Left lung (tissue), 10 donors: Measurements from ENCODE around the gene C1QTNF6. TPM values are rescaled to one million over a fixed set of nuclear protein-coding genes. Genes with fewer than 3 reads are reported as not detected.

Experiments
- ATAC-seq: fragments of 200-7000 bp; cut with Tn5 transposase; one replicate; pipeline ENCODE4 v1.9.1; 2020; ENCODE audit warnings: moderate library complexity
- DNase-seq, 4 donors: peaks; one replicate each; pipeline ENCODE4 v3.0.0-alpha.2; 2013 to 2020
- H3K27ac ChIP-seq, 2 donors: fragments of 200-600 bp; sonication (generic) in 1 of 2; one replicate each; pipeline versions ENCODE4 v1.5.0 to v1.8.0; 2020 to 2021
- H3K27me3 ChIP-seq, 2 donors: fragments of 200-600 bp; sonication (generic) in 1 of 2; one replicate each; pipeline versions ENCODE4 v1.5.0 to v1.8.0; 2020 to 2021
- H3K36me3 ChIP-seq, 2 donors: fragments of 200-600 bp; sonication (generic) in 1 of 2; one replicate each; pipeline versions ENCODE4 v1.5.0 to v1.8.0; 2020 to 2021
- H3K4me1 ChIP-seq, 2 donors: fragments of 200-600 bp; one replicate each; pipeline ENCODE4 v1.8.0; 2021
- H3K4me3 ChIP-seq, 2 donors: fragments of 200-600 bp; sonication (generic) in 1 of 2; one replicate each; pipeline versions ENCODE4 v1.5.0 to v1.8.0; 2020 to 2021; ENCODE audit warnings: mild to moderate bottlenecking in 1 of 2
- H3K9me3 ChIP-seq, 2 donors: fragments of 200-600 bp; sonication (generic) in 1 of 2; one replicate each; pipeline versions ENCODE4 v1.5.0 to v1.8.0; 2020 to 2021
- CTCF ChIP-seq, 2 donors: fragments of 200-600 bp; sonication (generic) in 1 of 2; IDR thresholded peaks; one replicate each; pipeline versions ENCODE4 v1.5.0 to v1.8.0; 2021; ENCODE audit warnings: antibody characterized with exemption in 2 of 2
- intact Hi-C, 2 donors: fragments of 100-400 bp; cut with DNase I; formaldehyde crosslinking; loops; one replicate each; pipeline versions ENCODE4 v1.11.2 to v1.14.2; 2022
- polyA plus RNA-seq, 6 donors: library from polyadenylated mRNA; unstranded; fragments of 120-200 nt; gene quantifications; one replicate each; pipeline ENCODE4 v1.2.1, GENCODE V29; 2013; ENCODE audit not compliant: insufficient read length in 6 of 6
- total RNA-seq, 2 donors: library from RNA; stranded (reverse); fragmentation: NEBNext Ultra II Directional; extraction: Animal tissue kit (Norgen Biotek cat#: 25700); gene quantifications; one replicate each; pipeline ENCODE4 v1.2.1, GENCODE V29; 2021
- donor health status: DM: no; HTN: yes; CAD: no.
- donor health status: DM: no; HTN: no; CAD: no.

C1QTNF6 gene
- total and polyA plus RNA-seq, 8 donors, result 7.2 to 28.8 (median 24.4) TPM

- Histone ChIP-seq H3K27ac (no peak overlapping the region), H3K27me3 (peaks cover 0 to 14% of the 10 kb centered on the region in 2 donors), H3K36me3 (no peaks in the 10 kb centered on the region), H3K4me1 (peaks cover 0 to 41% of the 10 kb centered on the region in 2 donors), H3K4me3 (no peak overlapping the region), H3K9me3 (no peaks in the 10 kb centered on the region)
- ATAC-seq, result peak; percentile 23
- no peak for TF ChIP-seq CTCF (IDR thresholded peaks at IDR 0.05)
- DNase-seq, result peak in 1 of 4 donors; percentile 21
- intact Hi-C loops, result no loop called here
Measured at GRCh38 chr22:37218771-37219411, 30.8 kb upstream of the C1QTNF6 start.

- no peak for ATAC-seq
Measured at GRCh38 chr22:37218399-37218770, 30.3 kb upstream of the C1QTNF6 start.

GRCh38 chr22:37215890-37216289 is 27.8 kb upstream of the C1QTNF6 start:
- no peak for ATAC-seq
- Histone ChIP-seq H3K27me3 (peaks cover 0 to 23% of the 10 kb centered on the region in 2 donors), H3K9me3 (no peaks in the 10 kb centered on the region), H3K36me3 (no peaks in the 10 kb centered on the region), H3K4me1 (peaks cover 0 to 19% of the 10 kb centered on the region in 2 donors), H3K27ac (no peak overlapping the region), H3K4me3 (no peak overlapping the region)
- TF ChIP-seq CTCF (IDR thresholded peaks at IDR 0.05), result no peak
- intact Hi-C loops, result no loop called here
- no peak for DNase-seq

More at GRCh38 chr22:37218399-37218770, 30.3 kb upstream of the C1QTNF6 start:
- Histone ChIP-seq H3K36me3 (no peaks in the 10 kb centered on the region), H3K9me3 (no peaks in the 10 kb centered on the region), H3K27ac (no peak overlapping the region), H3K4me1 (peaks cover 0 to 37% of the 10 kb centered on the region in 2 donors), H3K4me3 (no peak overlapping the region), H3K27me3 (peaks cover 0 to 14% of the 10 kb centered on the region in 2 donors)
- TF ChIP-seq CTCF (IDR thresholded peaks at IDR 0.05), result no peak
- DNase-seq, result peak in 1 of 4 donors; percentile 12
- intact Hi-C loops, result no loop called here

GRCh38 chr22:37214731-37215030 is 26.6 kb upstream of the C1QTNF6 start:
- intact Hi-C loops, result no loop called here
- ATAC-seq, result no peak

More at GRCh38 chr22:37214731-37215030, 26.6 kb upstream of the C1QTNF6 start:
- H3K4me1 ChIP-seq, result peaks cover 0 to 7% of the 10 kb centered on the region in 2 donors
- peaks cover 0 to 25% of the 10 kb centered on the region in 2 donors for H3K27me3 ChIP-seq
- H3K36me3 ChIP-seq, result no peaks in the 10 kb centered on the region
- no peak overlapping the region for H3K27ac ChIP-seq
- no peak for TF ChIP-seq CTCF (IDR thresholded peaks at IDR 0.05)
- DNase-seq, result peak in 1 of 4 donors; percentile 63
- no peak overlapping the region for H3K4me3 ChIP-seq
- no peaks in the 10 kb centered on the region for H3K9me3 ChIP-seq
